GM23338 (cell line): ENCODE results near the gene MIX23. TPM values are rescaled to one million over a fixed set of nuclear protein-coding genes. Genes with fewer than 3 reads are reported as not detected.

Source experiments
- ATAC-seq: fragments of 200-7000 bp; cut with Tn5 transposase; 3 replicates; pipeline ENCODE4 v1.9.1; 2020
- DNase-seq: peaks from one replicate; pipeline ENCODE4 v3.0.0-alpha.2; 2015; ENCODE audit warnings: low spot score
- H2AFZ ChIP-seq: fragments of 200-600 bp; sonication (generic); 2 replicates; pipeline ENCODE4 v1.8.0; 2016; ENCODE audit warnings: antibody characterized with exemption, mild to moderate bottlenecking, moderate library complexity
- H3F3A ChIP-seq: fragments of 200-600 bp; sonication (generic); replicated peaks from 2 replicates; pipeline ENCODE4 v1.8.0; 2017; ENCODE audit warnings: antibody characterized with exemption, mixed run types, low read depth
- H3K27ac ChIP-seq: fragments of 200-600 bp; sonication (generic); 2 replicates; pipeline ENCODE4 v1.6.1; 2016; ENCODE audit warnings: low read depth
- H3K27me3 ChIP-seq: fragments of 200-600 bp; sonication (generic); 2 replicates; pipeline ENCODE4 v1.8.0; 2016; ENCODE audit warnings: mild to moderate bottlenecking, mixed run types, moderate library complexity; ENCODE audit not compliant: insufficient read depth
- H3K36me3 ChIP-seq: fragments of 200-600 bp; sonication (generic); 2 replicates; pipeline ENCODE4 v1.8.0; 2016; ENCODE audit warnings: mild to moderate bottlenecking; ENCODE audit not compliant: insufficient read depth
- H3K4me1 ChIP-seq: fragments of 200-600 bp; sonication (generic); 2 replicates; pipeline ENCODE4 v1.8.0; 2016; ENCODE audit warnings: mild to moderate bottlenecking, moderate library complexity; ENCODE audit not compliant: insufficient read depth
- H3K4me2 ChIP-seq: fragments of 200-600 bp; sonication (generic); 2 replicates; pipeline ENCODE4 v1.7.1; 2017; ENCODE audit warnings: mixed run types
- H3K4me3 ChIP-seq: fragments of 200-600 bp; sonication (generic); 2 replicates; pipeline ENCODE4 v1.6.1; 2016; ENCODE audit warnings: mixed run types
- H3K79me2 ChIP-seq: fragments of 200-600 bp; sonication (generic); replicated peaks from 2 replicates; pipeline ENCODE4 v1.8.0; 2017; ENCODE audit warnings: mild to moderate bottlenecking; ENCODE audit not compliant: insufficient read depth
- H3K9me2 ChIP-seq: fragments of 200-600 bp; sonication (generic); 2 replicates; pipeline ENCODE4 v1.8.0; 2017; ENCODE audit not compliant: insufficient read depth
- H4K20me1 ChIP-seq: fragments of 200-600 bp; sonication (generic); replicated peaks from 2 replicates; pipeline ENCODE4 v1.8.0; 2017; ENCODE audit warnings: mild to moderate bottlenecking; ENCODE audit not compliant: insufficient read depth
- H3K27ac Mint-ChIP-seq: 2 replicates; pipeline ENCODE4 v1.8.0; 2020; ENCODE audit warnings: inconsistent platforms, mild to moderate bottlenecking, moderate library complexity, mixed read lengths
- H3K27me3 Mint-ChIP-seq: 3 replicates; pipeline ENCODE4 v1.8.0; 2022; ENCODE audit warnings: low read depth, mild to moderate bottlenecking, moderate library complexity, mixed read lengths, inconsistent platforms; ENCODE audit not compliant: insufficient read depth, poor library complexity
- H3K36me3 Mint-ChIP-seq: 3 replicates; pipeline ENCODE4 v1.8.0; 2021; ENCODE audit warnings: low read depth, mild to moderate bottlenecking, inconsistent platforms, moderate library complexity, mixed read lengths
- H3K4me1 Mint-ChIP-seq: 3 replicates; pipeline ENCODE4 v1.8.0; 2020; ENCODE audit warnings: mild to moderate bottlenecking, inconsistent platforms, mixed read lengths
- H3K4me3 Mint-ChIP-seq: 3 replicates; pipeline ENCODE4 v1.8.0; 2021; ENCODE audit warnings: moderate library complexity, mild to moderate bottlenecking, inconsistent platforms, mixed read lengths
- H3K9me3 Mint-ChIP-seq: 3 replicates; pipeline ENCODE4 v1.8.0; 2020; ENCODE audit warnings: moderate library complexity, mild to moderate bottlenecking, inconsistent platforms, mixed read lengths
- EZH2phosphoT487 ChIP-seq: fragments of 200-600 bp; sonication (generic); IDR thresholded peaks from one replicate; pipeline ENCODE4 v1.8.1; 2018; ENCODE audit warnings: antibody characterized with exemption; ENCODE audit not compliant: unreplicated experiment
- JUNB ChIP-seq: IDR thresholded peaks from one replicate; pipeline ENCODE4 v1.6.1; 2016; ENCODE audit warnings: antibody characterized with exemption; ENCODE audit not compliant: unreplicated experiment
- ZNF114 ChIP-seq: fragments of 250-450 bp; sonication (Bioruptor Pico); IDR thresholded peaks from 2 replicates; pipeline ENCODE4 v1.5.0; 2020; ENCODE audit warnings: mild to moderate bottlenecking, moderate library complexity
- ZNF331 ChIP-seq: fragments of 250-450 bp; sonication (Bioruptor Pico); IDR thresholded peaks from 2 replicates; pipeline ENCODE4 v1.5.0; 2020; ENCODE audit warnings: low read depth, mild to moderate bottlenecking, moderate library complexity
- polyA plus RNA-seq: library from polyadenylated mRNA; unstranded; fragments of >200 nt; fragmentation: Nextera tagmentation; extraction: Ambion mirVana; gene quantifications from 2 replicates; pipeline ENCODE4 v1.2.1, GENCODE V29; 2016
- small RNA-seq: library from RNA; depleted of rRNA; stranded (forward); fragments of <200 nt; gene quantifications from one replicate; pipeline ENCODE3, GENCODE V24; 2014; ENCODE audit warnings: low replicate concordance
- total RNA-seq: library from RNA; depleted of rRNA; stranded (reverse); fragments of >200 nt; shearing (Covaris generic); gene quantifications from 2 replicates; pipeline ENCODE4 v1.2.3, GENCODE V29; 2014; rRNA removed
- TF ChIP-seq, protein P1 (sequence below): fragments of 250-450 bp; sonication (Bioruptor Pico); IDR thresholded peaks from 2 replicates; pipeline ENCODE4 v1.5.0; 2020; ENCODE audit warnings: mild to moderate bottlenecking, moderate library complexity
- TF ChIP-seq, protein P2 (sequence below): IDR thresholded peaks from one replicate; pipeline ENCODE4 v1.6.1; 2018; ENCODE audit warnings: antibody characterized with exemption; ENCODE audit not compliant: unreplicated experiment

The MIX23 gene
- total and polyA plus RNA-seq, 2 experiments from 2014 or later, result 57.7 to 146 TPM

DNA sequence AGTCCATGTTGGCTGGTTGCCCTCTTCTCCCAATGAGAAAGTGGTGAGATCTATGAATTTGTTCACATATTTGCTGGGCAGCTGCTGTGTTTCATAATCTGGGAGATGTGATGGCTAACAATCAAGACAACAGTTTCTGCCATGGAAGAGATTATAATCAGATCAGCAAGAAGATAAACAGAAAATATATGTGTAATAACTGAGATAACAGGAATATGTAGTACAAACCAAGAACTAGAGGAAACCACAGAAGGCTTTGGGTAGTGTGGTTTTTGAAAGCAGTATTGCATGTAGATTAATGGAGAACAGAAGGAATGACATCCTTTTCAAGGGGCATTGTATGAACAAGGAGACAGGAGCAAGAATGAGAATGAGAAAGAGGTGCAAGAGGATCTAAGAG lies 70.2 kb downstream of the MIX23 start (continued):
- TF ChIP-seq JUNB, result no peak

DNA sequence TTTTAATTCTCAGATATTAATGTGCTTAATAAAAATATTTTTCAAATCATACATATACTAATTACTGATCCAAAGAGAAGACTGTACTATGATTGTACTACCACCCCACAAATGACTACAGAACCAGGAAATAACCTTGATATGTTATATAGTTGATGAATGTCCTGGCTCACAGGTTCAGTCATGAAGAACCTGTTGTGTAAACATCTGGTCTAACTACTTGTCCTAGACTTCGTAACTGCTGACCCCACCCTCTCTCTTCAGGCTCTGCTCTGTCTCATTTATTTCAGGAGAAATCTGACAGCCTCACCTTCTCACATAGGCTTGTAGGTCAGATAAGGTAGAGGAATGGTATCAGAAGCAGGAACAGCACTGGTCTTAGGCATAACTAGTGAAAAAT lies 72.7 kb downstream of the MIX23 start:
- H4K20me1 ChIP-seq, result no peaks in the 10 kb centered on the region
- H3K27ac ChIP-seq, result no peak overlapping the region
- H3K79me2 ChIP-seq, result no peaks in the 10 kb centered on the region
- ATAC-seq (no peak), DNase-seq (no peak)
- Mint-ChIP-seq H3K27ac (no peak overlapping the region), H3K4me1 (peaks cover 11% of the 10 kb centered on the region), H3K27me3 (no peaks in the 10 kb centered on the region), H3K9me3 (no peaks in the 10 kb centered on the region), H3K36me3 (no peaks in the 10 kb centered on the region), H3K4me3 (no peak overlapping the region)
- peaks cover 9% of the 10 kb centered on the region; the same call in 1 of the 2 replicates for H3K4me1 ChIP-seq
- H3K9me2 ChIP-seq, result 0 out of 2 replicates have a peak, but pooled peaks cover 3% of the 10 kb centered on the region
- no peaks in the 10 kb centered on the region for H3K36me3 ChIP-seq
- no peak overlapping the region for H2AFZ ChIP-seq
- H3K27me3 ChIP-seq, result no peaks in the 10 kb centered on the region
- no peak overlapping the region for H3K4me3 ChIP-seq
- TF ChIP-seq, protein P1, sequence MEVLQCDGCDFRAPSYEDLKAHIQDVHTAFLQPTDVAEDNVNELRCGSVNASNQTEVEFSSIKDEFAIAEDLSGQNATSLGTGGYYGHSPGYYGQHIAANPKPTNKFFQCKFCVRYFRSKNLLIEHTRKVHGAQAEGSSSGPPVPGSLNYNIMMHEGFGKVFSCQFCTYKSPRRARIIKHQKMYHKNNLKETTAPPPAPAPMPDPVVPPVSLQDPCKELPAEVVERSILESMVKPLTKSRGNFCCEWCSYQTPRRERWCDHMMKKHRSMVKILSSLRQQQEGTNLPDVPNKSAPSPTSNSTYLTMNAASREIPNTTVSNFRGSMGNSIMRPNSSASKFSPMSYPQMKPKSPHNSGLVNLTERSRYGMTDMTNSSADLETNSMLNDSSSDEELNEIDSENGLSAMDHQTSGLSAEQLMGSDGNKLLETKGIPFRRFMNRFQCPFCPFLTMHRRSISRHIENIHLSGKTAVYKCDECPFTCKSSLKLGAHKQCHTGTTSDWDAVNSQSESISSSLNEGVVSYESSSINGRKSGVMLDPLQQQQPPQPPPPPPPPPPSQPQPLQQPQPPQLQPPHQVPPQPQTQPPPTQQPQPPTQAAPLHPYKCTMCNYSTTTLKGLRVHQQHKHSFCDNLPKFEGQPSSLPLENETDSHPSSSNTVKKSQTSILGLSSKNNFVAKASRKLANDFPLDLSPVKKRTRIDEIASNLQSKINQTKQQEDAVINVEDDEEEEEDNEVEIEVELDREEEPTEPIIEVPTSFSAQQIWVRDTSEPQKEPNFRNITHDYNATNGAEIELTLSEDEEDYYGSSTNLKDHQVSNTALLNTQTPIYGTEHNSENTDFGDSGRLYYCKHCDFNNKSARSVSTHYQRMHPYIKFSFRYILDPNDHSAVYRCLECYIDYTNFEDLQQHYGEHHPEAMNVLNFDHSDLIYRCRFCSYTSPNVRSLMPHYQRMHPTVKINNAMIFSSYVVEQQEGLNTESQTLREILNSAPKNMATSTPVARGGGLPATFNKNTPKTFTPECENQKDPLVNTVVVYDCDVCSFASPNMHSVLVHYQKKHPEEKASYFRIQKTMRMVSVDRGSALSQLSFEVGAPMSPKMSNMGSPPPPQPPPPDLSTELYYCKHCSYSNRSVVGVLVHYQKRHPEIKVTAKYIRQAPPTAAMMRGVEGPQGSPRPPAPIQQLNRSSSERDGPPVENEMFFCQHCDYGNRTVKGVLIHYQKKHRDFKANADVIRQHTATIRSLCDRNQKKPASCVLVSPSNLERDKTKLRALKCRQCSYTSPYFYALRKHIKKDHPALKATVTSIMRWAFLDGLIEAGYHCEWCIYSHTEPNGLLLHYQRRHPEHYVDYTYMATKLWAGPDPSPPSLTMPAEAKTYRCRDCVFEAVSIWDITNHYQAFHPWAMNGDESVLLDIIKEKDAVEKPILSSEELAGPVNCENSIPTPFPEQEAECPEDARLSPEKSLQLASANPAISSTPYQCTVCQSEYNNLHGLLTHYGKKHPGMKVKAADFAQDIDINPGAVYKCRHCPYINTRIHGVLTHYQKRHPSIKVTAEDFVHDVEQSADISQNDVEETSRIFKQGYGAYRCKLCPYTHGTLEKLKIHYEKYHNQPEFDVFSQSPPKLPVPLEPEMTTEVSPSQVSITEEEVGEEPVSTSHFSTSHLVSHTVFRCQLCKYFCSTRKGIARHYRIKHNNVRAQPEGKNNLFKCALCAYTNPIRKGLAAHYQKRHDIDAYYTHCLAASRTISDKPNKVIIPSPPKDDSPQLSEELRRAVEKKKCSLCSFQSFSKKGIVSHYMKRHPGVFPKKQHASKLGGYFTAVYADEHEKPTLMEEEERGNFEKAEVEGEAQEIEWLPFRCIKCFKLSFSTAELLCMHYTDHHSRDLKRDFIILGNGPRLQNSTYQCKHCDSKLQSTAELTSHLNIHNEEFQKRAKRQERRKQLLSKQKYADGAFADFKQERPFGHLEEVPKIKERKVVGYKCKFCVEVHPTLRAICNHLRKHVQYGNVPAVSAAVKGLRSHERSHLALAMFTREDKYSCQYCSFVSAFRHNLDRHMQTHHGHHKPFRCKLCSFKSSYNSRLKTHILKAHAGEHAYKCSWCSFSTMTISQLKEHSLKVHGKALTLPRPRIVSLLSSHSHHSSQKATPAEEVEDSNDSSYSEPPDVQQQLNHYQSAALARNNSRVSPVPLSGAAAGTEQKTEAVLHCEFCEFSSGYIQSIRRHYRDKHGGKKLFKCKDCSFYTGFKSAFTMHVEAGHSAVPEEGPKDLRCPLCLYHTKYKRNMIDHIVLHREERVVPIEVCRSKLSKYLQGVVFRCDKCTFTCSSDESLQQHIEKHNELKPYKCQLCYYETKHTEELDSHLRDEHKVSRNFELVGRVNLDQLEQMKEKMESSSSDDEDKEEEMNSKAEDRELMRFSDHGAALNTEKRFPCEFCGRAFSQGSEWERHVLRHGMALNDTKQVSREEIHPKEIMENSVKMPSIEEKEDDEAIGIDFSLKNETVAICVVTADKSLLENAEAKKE (CRISPR knock-in tag), result no peak
- TF ChIP-seq EZH2phosphoT487 (no peak), ZNF114 (CRISPR knock-in tag) (no peak), ZNF331 (CRISPR knock-in tag) (no peak)
- TF ChIP-seq, protein P2, sequence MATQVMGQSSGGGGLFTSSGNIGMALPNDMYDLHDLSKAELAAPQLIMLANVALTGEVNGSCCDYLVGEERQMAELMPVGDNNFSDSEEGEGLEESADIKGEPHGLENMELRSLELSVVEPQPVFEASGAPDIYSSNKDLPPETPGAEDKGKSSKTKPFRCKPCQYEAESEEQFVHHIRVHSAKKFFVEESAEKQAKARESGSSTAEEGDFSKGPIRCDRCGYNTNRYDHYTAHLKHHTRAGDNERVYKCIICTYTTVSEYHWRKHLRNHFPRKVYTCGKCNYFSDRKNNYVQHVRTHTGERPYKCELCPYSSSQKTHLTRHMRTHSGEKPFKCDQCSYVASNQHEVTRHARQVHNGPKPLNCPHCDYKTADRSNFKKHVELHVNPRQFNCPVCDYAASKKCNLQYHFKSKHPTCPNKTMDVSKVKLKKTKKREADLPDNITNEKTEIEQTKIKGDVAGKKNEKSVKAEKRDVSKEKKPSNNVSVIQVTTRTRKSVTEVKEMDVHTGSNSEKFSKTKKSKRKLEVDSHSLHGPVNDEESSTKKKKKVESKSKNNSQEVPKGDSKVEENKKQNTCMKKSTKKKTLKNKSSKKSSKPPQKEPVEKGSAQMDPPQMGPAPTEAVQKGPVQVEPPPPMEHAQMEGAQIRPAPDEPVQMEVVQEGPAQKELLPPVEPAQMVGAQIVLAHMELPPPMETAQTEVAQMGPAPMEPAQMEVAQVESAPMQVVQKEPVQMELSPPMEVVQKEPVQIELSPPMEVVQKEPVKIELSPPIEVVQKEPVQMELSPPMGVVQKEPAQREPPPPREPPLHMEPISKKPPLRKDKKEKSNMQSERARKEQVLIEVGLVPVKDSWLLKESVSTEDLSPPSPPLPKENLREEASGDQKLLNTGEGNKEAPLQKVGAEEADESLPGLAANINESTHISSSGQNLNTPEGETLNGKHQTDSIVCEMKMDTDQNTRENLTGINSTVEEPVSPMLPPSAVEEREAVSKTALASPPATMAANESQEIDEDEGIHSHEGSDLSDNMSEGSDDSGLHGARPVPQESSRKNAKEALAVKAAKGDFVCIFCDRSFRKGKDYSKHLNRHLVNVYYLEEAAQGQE, result no peak
- no peaks in the 10 kb centered on the region for H3F3A ChIP-seq
- H3K4me2 ChIP-seq, result no peak overlapping the region

Small RNA genes within 50 kb of the gene (small RNA-seq; reads per million reads assigned to genes)
- not detected for gene AC083798.1

Other genes with a start within 250 kb of the MIX23 start
- 0.04 and 0.56 TPM in 2 replicates for gene CASR, start 199.6 kb downstream of the MIX23 start, total RNA-seq
- 0.03 and 0.08 TPM in 2 replicates for gene CASR, start 199.6 kb downstream of the MIX23 start, polyA plus RNA-seq
- not detected in 2 replicates for gene CSTA, start 58.0 kb downstream of the MIX23 start, total RNA-seq
- gene CSTA, start 58.0 kb downstream of the MIX23 start, polyA plus RNA-seq, result 1.4 TPM in 2 replicates
- 34.4 and 35.9 TPM in 2 replicates for gene FAM162A, start 951 bp upstream of the MIX23 start, total RNA-seq
- 227 and 234 TPM in 2 replicates for gene FAM162A, start 951 bp upstream of the MIX23 start, polyA plus RNA-seq
- 2.4 and 2.7 TPM in 2 replicates for gene WDR5B, start 32.8 kb upstream of the MIX23 start, total RNA-seq
- 0.81 and 0.87 TPM in 2 replicates for gene WDR5B, start 32.8 kb upstream of the MIX23 start, polyA plus RNA-seq
- 30.1 and 38.4 TPM in 2 replicates for gene KPNA1, start 131.7 kb upstream of the MIX23 start, total RNA-seq
- 19.8 and 20.5 TPM in 2 replicates for gene KPNA1, start 131.7 kb upstream of the MIX23 start, polyA plus RNA-seq
- 2.2 and 3.9 TPM in 2 replicates for gene PARP9, start 181.1 kb upstream of the MIX23 start, total RNA-seq
- gene PARP9, start 181.1 kb upstream of the MIX23 start, polyA plus RNA-seq, result 1.8 and 2.1 TPM in 2 replicates
- gene DTX3L, start 181.1 kb upstream of the MIX23 start, total RNA-seq, result 6.8 TPM in 2 replicates
- gene DTX3L, start 181.1 kb upstream of the MIX23 start, polyA plus RNA-seq, result 1.8 and 2.1 TPM in 2 replicates
- gene PARP15, start 194.4 kb upstream of the MIX23 start, total RNA-seq, result 0.12 and 0.87 TPM in 2 replicates
- gene PARP15, start 194.4 kb upstream of the MIX23 start, polyA plus RNA-seq, result 0.17 and 0.39 TPM in 2 replicates